GM23248 (cell line): ENCODE results near the gene BHLHE40.

ENCODE experiments used
- EZH2 ChIP-seq: fragments of 200-600 bp; sonication (generic); IDR thresholded peaks from 2 replicates; pipeline ENCODE4 v1.6.1; 2018; ENCODE audit warnings: antibody characterized with exemption, mild to moderate bottlenecking; ENCODE audit not compliant: insufficient read depth, poor library complexity, severe bottlenecking
- EZH2phosphoT487 ChIP-seq: fragments of 200-600 bp; sonication (generic); IDR thresholded peaks from 2 replicates; pipeline ENCODE4 v1.6.1; 2018; ENCODE audit warnings: antibody characterized with exemption, moderate library complexity, mild to moderate bottlenecking, low read depth; ENCODE audit not compliant: insufficient read depth

DNA sequence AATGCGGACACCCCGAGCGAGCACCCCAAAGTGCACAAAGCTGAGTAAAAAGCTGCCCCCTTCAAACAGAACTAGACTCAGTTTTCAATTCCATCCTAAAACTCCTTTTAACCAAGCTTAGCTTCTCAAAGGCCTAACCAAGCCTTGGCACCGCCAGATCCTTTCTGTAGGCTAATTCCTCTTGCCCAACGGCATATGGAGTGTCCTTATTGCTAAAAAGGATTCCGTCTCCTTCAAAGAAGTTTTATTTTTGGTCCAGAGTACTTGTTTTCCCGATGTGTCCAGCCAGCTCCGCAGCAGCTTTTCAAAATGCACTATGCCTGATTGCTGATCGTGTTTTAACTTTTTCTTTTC, 5.3 kb downstream of the BHLHE40 start:
- TF ChIP-seq EZH2phosphoT487 = no peak
- no peak for TF ChIP-seq EZH2
